IMR-90 (cell line): ENCODE results near the gene HIPK3. TPM values are rescaled to one million over a fixed set of nuclear protein-coding genes. Genes with fewer than 3 reads are reported as not detected.

Source experiments
- ATAC-seq: fragments of 200-7000 bp; cut with Tn5 transposase; 2 replicates; pipeline ENCODE4 v1.9.1; 2020; ENCODE audit warnings: low read depth, mild to moderate bottlenecking, moderate library complexity
- BruUV-seq: library from RNA; stranded (reverse); fragments of 400-500 nt; replicated peaks from 2 replicates; lab custom pipeline; 2021; lab: Mats Ljungman, UMichigan
- CTCF ChIA-PET: fragments of 300-600 bp; formaldehyde crosslinking; extraction: SDS; loops from one replicate; lab custom pipeline; 2021; ENCODE audit warnings: antibody characterized with exemption; lab: Yijun Ruan, JAX
- POLR2A ChIA-PET: fragments of 300-600 bp; sonication (Branson Sonifier 250); formaldehyde crosslinking; loops from one replicate; lab custom pipeline; 2022; ENCODE audit warnings: antibody characterized with exemption; ENCODE audit not compliant: unreplicated experiment; lab: Charles Lee
- DNase-seq: peaks from one replicate; pipeline ENCODE4 v3.0.0; 2013
- H2AFZ ChIP-seq: replicated peaks from 2 replicates; pipeline ENCODE3; 2013; ENCODE audit warnings: low read length, mild to moderate bottlenecking; ENCODE audit not compliant: poor library complexity
- H2AK5ac ChIP-seq: 2 replicates; pipeline ENCODE4 v1.6.1; 2013; ENCODE audit warnings: low read depth, low read length, inconsistent platforms
- H2AK9ac ChIP-seq: replicated peaks from 2 replicates; pipeline ENCODE3; 2013; ENCODE audit warnings: mild to moderate bottlenecking, low read depth, low read length, moderate library complexity; ENCODE audit not compliant: poor library complexity
- H2BK120ac ChIP-seq: 2 replicates; pipeline ENCODE4 v1.6.1; 2013; ENCODE audit warnings: low read depth, low read length, inconsistent platforms
- H2BK15ac ChIP-seq: 3 replicates; pipeline ENCODE4 v1.6.1; 2013; ENCODE audit warnings: low read depth, low read length, inconsistent platforms
- H2BK20ac ChIP-seq: 2 replicates; pipeline ENCODE4 v1.6.1; 2013; ENCODE audit warnings: low read depth, mild to moderate bottlenecking, inconsistent platforms, low read length, moderate library complexity
- H2BK5ac ChIP-seq: 2 replicates; pipeline ENCODE4 v1.6.1; 2013; ENCODE audit warnings: mild to moderate bottlenecking, low read depth, low read length, inconsistent platforms; ENCODE audit not compliant: poor library complexity, severe bottlenecking
- H3K14ac ChIP-seq: replicated peaks from 2 replicates; pipeline ENCODE4 v1.6.1; 2013; ENCODE audit warnings: low read depth, low read length, inconsistent platforms
- H3K18ac ChIP-seq: 2 replicates; pipeline ENCODE4 v1.6.1; 2013; ENCODE audit warnings: low read depth, low read length, control low read depth
- H3K23ac ChIP-seq: 2 replicates; pipeline ENCODE4 v1.6.1; 2013; ENCODE audit warnings: low read depth, low read length, inconsistent platforms
- H3K27ac ChIP-seq: 2 replicates; pipeline ENCODE4 v1.5.1; 2013; ENCODE audit warnings: mild to moderate bottlenecking, control low read depth, low read length; ENCODE audit not compliant: insufficient read depth
- H3K27me3 ChIP-seq: 2 replicates; pipeline ENCODE4 v1.6.1; 2013; ENCODE audit warnings: low read length; ENCODE audit not compliant: control insufficient read depth, insufficient read depth
- H3K36me3 ChIP-seq: 2 replicates; pipeline ENCODE4 v1.6.1; 2013; ENCODE audit warnings: low read length, mixed read lengths; ENCODE audit not compliant: control insufficient read depth, insufficient read depth
- H3K4ac ChIP-seq: 2 replicates; pipeline ENCODE4 v1.6.1; 2013; ENCODE audit warnings: low read depth, low read length, inconsistent platforms
- H3K4me1 ChIP-seq: 2 replicates; pipeline ENCODE4 v1.6.1; 2013; ENCODE audit warnings: low read length, mixed read lengths; ENCODE audit not compliant: control insufficient read depth, insufficient read depth
- H3K4me2 ChIP-seq: 2 replicates; pipeline ENCODE4 v1.6.1; 2013; ENCODE audit warnings: low read depth, mild to moderate bottlenecking, control low read depth, low read length, moderate library complexity
- H3K4me3 ChIP-seq: 2 replicates; pipeline ENCODE4 v1.5.1; 2013; ENCODE audit warnings: low read depth, mild to moderate bottlenecking, control low read depth, low read length, moderate library complexity; ENCODE audit not compliant: insufficient read depth
- H3K56ac ChIP-seq: 2 replicates; pipeline ENCODE4 v1.6.1; 2013; ENCODE audit warnings: low read length, inconsistent platforms; ENCODE audit not compliant: insufficient read depth; ENCODE audit errors: extremely low read depth
- H3K79me1 ChIP-seq, 2 experiments: 2 replicates each; pipeline ENCODE4 v1.6.1; 2013; ENCODE audit warnings: low read length in 2 of 2, inconsistent platforms in 1 of 2, low read depth in 1 of 2
- H3K9ac ChIP-seq: 2 replicates; pipeline ENCODE4 v1.6.1; 2013; ENCODE audit warnings: low read depth, low read length, control low read depth
- H3K9me1 ChIP-seq: 2 replicates; pipeline ENCODE4 v1.6.1; 2013; ENCODE audit warnings: low read length, inconsistent platforms; ENCODE audit not compliant: insufficient read depth
- H3K9me3 ChIP-seq: 2 replicates; pipeline ENCODE4 v1.6.1; 2013; ENCODE audit warnings: low read length; ENCODE audit not compliant: control insufficient read depth, insufficient read depth
- H4K20me1 ChIP-seq: 2 replicates; pipeline ENCODE4 v1.6.1; 2013; ENCODE audit warnings: low read length, inconsistent platforms; ENCODE audit not compliant: insufficient read depth
- H4K5ac ChIP-seq: 2 replicates; pipeline ENCODE4 v1.6.1; 2013; ENCODE audit warnings: mild to moderate bottlenecking, low read depth, low read length, control low read depth
- H4K8ac ChIP-seq, 2 experiments: 2 replicates each; pipeline ENCODE4 v1.6.1; 2013; ENCODE audit warnings: low read depth in 2 of 2, low read length in 2 of 2, control low read depth in 1 of 2, inconsistent platforms in 1 of 2
- H4K91ac ChIP-seq: 2 replicates; pipeline ENCODE4 v1.6.1; 2013; ENCODE audit warnings: low read depth, low read length, inconsistent platforms; ENCODE audit not compliant: insufficient read depth
- MAFK ChIP-seq: IDR thresholded peaks from 2 replicates; pipeline ENCODE4 v1.6.1; 2012; ENCODE audit warnings: low read depth, low read length, improper control_type of control experiment
- MAZ ChIP-seq: IDR thresholded peaks from 2 replicates; pipeline ENCODE4 v1.6.1; 2012; ENCODE audit warnings: low read depth, mild to moderate bottlenecking, low read length, improper control_type of control experiment, moderate library complexity, borderline replicate concordance
- MXI1 ChIP-seq: IDR thresholded peaks from 2 replicates; pipeline ENCODE4 v1.6.1; 2012; ENCODE audit warnings: low read depth, mild to moderate bottlenecking, low read length, moderate library complexity, borderline replicate concordance
- NFE2L2 ChIP-seq: fragments of 150-350 bp; IDR thresholded peaks from 2 replicates; pipeline ENCODE4 v1.6.1; 2016; ENCODE audit warnings: low read depth, mild to moderate bottlenecking, low read length
- POLR2A ChIP-seq: IDR thresholded peaks from 2 replicates; pipeline ENCODE4 v1.6.1; 2012; ENCODE audit warnings: mild to moderate bottlenecking, low read depth, low read length
- RAD21 ChIP-seq: IDR thresholded peaks from 2 replicates; pipeline ENCODE4 v1.6.1; 2012; ENCODE audit warnings: low read length, improper control_type of control experiment
- RCOR1 ChIP-seq: IDR thresholded peaks from 2 replicates; pipeline ENCODE4 v1.6.1; 2012; ENCODE audit warnings: mild to moderate bottlenecking, low read length, improper control_type of control experiment; ENCODE audit not compliant: insufficient replicate concordance
- RFX5 ChIP-seq: IDR thresholded peaks from 2 replicates; pipeline ENCODE4 v1.8.0; 2012; ENCODE audit warnings: low read depth, mild to moderate bottlenecking, low read length, moderate library complexity
- SMC3 ChIP-seq: fragments of 150-350 bp; IDR thresholded peaks from 2 replicates; pipeline ENCODE4 v1.6.1; 2016; ENCODE audit warnings: low read depth, mild to moderate bottlenecking, antibody characterized with exemption, low read length, moderate library complexity
- WGBS, 2 experiments: methylation state at CpG; one replicate each; pipeline versions ENCODE4 v1.1.5 to v1.1.7; 2013; ENCODE audit warnings: missing lambda C conversion rate in 2 of 2; ENCODE audit not compliant: insufficient read length in 1 of 2; ENCODE audit errors: extremely low coverage in 2 of 2; 5-methylcytosine and 5-hydroxymethylcytosine counted together
- dilution Hi-C: fragments of 300-500 bp; cut with HindIII; formaldehyde crosslinking; loops from one replicate; pipeline ENCODE4 v1.14.3; 2018; ENCODE audit warnings: low sequenced_read_pairs; ENCODE audit not compliant: unreplicated experiment
- in situ Hi-C: fragments of 300-500 bp; cut with MboI; formaldehyde crosslinking; loops from 3 replicates; pipeline ENCODE4 v1.14.3; 2019; ENCODE audit warnings: low sequenced_read_pairs, inconsistent platforms, mixed read lengths
- intact Hi-C: fragments of 100-400 bp; cut with micrococcal nuclease; formaldehyde crosslinking; loops from 2 replicates; pipeline ENCODE4 v1.10.0; 2022
- polyA plus RNA-seq, 3 experiments: library from polyadenylated mRNA; depleted of rRNA; stranded (reverse); fragments of >200 nt; gene quantifications; 2 replicates each; pipeline ENCODE4 v1.2.3, GENCODE V29; 2012; ENCODE audit warnings: low replicate concordance in 1 of 3
- total RNA-seq: library from RNA; depleted of rRNA; stranded (reverse); fragments of >200 nt; gene quantifications from 2 replicates; pipeline ENCODE4 v1.2.3, GENCODE V29; 2012
- TF ChIP-seq, protein P1 (sequence below): fragments of 150-350 bp; IDR thresholded peaks from 2 replicates; pipeline ENCODE4 v1.6.1; 2017; ENCODE audit warnings: mild to moderate bottlenecking, antibody characterized with exemption, low read length, low read depth
- TF ChIP-seq, protein P2 (sequence below): conservative IDR thresholded peaks from 2 replicates; pipeline ENCODE4 v1.5.1; 2012; ENCODE audit warnings: mild to moderate bottlenecking, low read depth, low read length, improper control_type of control experiment
- TF ChIP-seq, protein P3 (sequence below): fragments of 150-350 bp; IDR thresholded peaks from 2 replicates; pipeline ENCODE4 v1.6.1; 2016; ENCODE audit warnings: low read depth, mild to moderate bottlenecking, low read length, moderate library complexity, borderline replicate concordance

The HIPK3 gene
- total and polyA plus RNA-seq, 2 of the 4 experiments (the other 2 are of a cell fraction) = 8.3 to 103 TPM

DNA sequence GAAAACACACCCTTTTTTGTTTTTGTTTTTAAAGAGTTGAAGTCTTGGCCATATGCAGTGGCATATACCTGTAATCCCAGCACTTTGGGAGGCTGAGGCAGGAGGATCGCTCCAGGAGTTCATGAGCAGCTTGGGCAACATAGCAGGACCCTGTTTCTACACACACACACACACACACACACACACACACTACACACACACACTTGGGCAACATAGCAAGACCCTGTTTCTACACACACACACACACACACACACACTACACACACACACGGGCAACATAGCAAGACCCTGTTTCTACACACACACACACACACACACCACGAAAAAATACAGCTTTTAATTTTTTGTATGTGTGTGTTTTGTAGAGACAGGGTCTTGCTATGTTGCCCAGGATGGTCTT, 54.5 kb downstream of the HIPK3 start:
- intact Hi-C loops = no loop called here
- ATAC-seq = no peak
- Histone ChIP-seq H3K18ac (no peak overlapping the region), H4K20me1 (peaks cover 88% of the 10 kb centered on the region), H3K23ac (peak overlapping the region; percentile 33; the same call in 1 of the 2 replicates), H3K27ac (no peak overlapping the region), H3K4me1 (peaks cover 4% of the 10 kb centered on the region), H4K8ac (no peak overlapping the region), H3K4ac (no peak overlapping the region), H3K9me1 (peaks cover 17% of the 10 kb centered on the region; the same call in 1 of the 2 replicates), H3K4me3 (no peak overlapping the region), H2BK20ac (no peak overlapping the region), H3K14ac (no peak overlapping the region), H2BK15ac (no peak overlapping the region), H2AK9ac (no peak overlapping the region), H4K91ac (no peak overlapping the region), H2BK5ac (no peak overlapping the region), H2BK120ac (no peak overlapping the region), H3K9ac (no peak overlapping the region), H2AFZ (no peak overlapping the region), H3K4me2 (no peak overlapping the region), H3K79me1 (peaks cover 25 to 71% of the 10 kb centered on the region in 2 experiments), H3K36me3 (peaks cover 7% of the 10 kb centered on the region), H4K5ac (no peak overlapping the region), H3K9me3 (no peaks in the 10 kb centered on the region), H3K27me3 (no peaks in the 10 kb centered on the region), H2AK5ac (no peak overlapping the region), H3K56ac (no peak overlapping the region)
- dilution Hi-C loops = no loop called here
- BruUV-seq = no TSS peak
- no peak for DNase-seq
- TF ChIP-seq RFX5 = no peak
- TF ChIP-seq POLR2A = no peak
- no peak for TF ChIP-seq SMC3
- no peak for TF ChIP-seq RAD21
- TF ChIP-seq, protein P1, sequence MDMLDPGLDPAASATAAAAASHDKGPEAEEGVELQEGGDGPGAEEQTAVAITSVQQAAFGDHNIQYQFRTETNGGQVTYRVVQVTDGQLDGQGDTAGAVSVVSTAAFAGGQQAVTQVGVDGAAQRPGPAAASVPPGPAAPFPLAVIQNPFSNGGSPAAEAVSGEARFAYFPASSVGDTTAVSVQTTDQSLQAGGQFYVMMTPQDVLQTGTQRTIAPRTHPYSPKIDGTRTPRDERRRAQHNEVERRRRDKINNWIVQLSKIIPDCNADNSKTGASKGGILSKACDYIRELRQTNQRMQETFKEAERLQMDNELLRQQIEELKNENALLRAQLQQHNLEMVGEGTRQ = no peak
- no peak for TF ChIP-seq MAZ
- no peak for TF ChIP-seq MXI1
- no peak for TF ChIP-seq RCOR1
- no peak for TF ChIP-seq MAFK
- no peak for TF ChIP-seq NFE2L2
- TF ChIP-seq, protein P2, sequence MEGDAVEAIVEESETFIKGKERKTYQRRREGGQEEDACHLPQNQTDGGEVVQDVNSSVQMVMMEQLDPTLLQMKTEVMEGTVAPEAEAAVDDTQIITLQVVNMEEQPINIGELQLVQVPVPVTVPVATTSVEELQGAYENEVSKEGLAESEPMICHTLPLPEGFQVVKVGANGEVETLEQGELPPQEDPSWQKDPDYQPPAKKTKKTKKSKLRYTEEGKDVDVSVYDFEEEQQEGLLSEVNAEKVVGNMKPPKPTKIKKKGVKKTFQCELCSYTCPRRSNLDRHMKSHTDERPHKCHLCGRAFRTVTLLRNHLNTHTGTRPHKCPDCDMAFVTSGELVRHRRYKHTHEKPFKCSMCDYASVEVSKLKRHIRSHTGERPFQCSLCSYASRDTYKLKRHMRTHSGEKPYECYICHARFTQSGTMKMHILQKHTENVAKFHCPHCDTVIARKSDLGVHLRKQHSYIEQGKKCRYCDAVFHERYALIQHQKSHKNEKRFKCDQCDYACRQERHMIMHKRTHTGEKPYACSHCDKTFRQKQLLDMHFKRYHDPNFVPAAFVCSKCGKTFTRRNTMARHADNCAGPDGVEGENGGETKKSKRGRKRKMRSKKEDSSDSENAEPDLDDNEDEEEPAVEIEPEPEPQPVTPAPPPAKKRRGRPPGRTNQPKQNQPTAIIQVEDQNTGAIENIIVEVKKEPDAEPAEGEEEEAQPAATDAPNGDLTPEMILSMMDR = no peak
- TF ChIP-seq, protein P3, sequence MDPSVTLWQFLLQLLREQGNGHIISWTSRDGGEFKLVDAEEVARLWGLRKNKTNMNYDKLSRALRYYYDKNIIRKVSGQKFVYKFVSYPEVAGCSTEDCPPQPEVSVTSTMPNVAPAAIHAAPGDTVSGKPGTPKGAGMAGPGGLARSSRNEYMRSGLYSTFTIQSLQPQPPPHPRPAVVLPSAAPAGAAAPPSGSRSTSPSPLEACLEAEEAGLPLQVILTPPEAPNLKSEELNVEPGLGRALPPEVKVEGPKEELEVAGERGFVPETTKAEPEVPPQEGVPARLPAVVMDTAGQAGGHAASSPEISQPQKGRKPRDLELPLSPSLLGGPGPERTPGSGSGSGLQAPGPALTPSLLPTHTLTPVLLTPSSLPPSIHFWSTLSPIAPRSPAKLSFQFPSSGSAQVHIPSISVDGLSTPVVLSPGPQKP = no peak
- WGBS, 2 experiments = no CpG with 5 or more reads among the region's 3 CpGs
- in situ Hi-C loops = no loop called here
- CTCF ChIA-PET = no interaction called here
- POLR2A ChIA-PET = no interaction called here
